Vagina (tissue), 2 donors: Measurements from ENCODE around the gene FLNA.

ENCODE experiments used
- CTCF ChIP-seq, 3 experiments: fragments of 450-650 bp in 2 of 3; fragments of 200-600 bp in 1 of 3; sonication (generic) in 1 of 3; IDR thresholded peaks; one replicate each; pipeline ENCODE4 v1.5.1; 2017 to 2019; ENCODE audit warnings: antibody characterized with exemption in 3 of 3, mild to moderate bottlenecking in 2 of 3, moderate library complexity in 2 of 3
- POLR2A ChIP-seq, 2 donors: fragments of 450-650 bp; IDR thresholded peaks; one replicate each; pipeline ENCODE4 v1.6.1; 2017; ENCODE audit warnings: antibody characterized with exemption in 2 of 2, mild to moderate bottlenecking in 2 of 2, moderate library complexity in 2 of 2
- POLR2AphosphoS5 ChIP-seq, 2 donors: sonication (generic); formaldehyde crosslinking; IDR thresholded peaks; one replicate each; pipeline ENCODE4 v1.9.0; 2017; ENCODE audit warnings: antibody characterized with exemption in 2 of 2, mild to moderate bottlenecking in 2 of 2, low read depth in 1 of 2; ENCODE audit not compliant: insufficient read depth in 1 of 2

GRCh38 chrX:154370300-154371016 is 4.0 kb downstream of the FLNA start:
- TF ChIP-seq CTCF (IDR thresholded peaks at IDR 0.05) (no peak), POLR2AphosphoS5 (IDR thresholded peaks at IDR 0.05; ENCODE audit: insufficient read depth in 1 of 2, low read depth in 1 of 2) (no peak), POLR2A (IDR thresholded peaks at IDR 0.05) (no peak)
